Right lobe of liver (tissue), 4 donors: Measurements from ENCODE around the gene BACH2.

Experiments
- CTCF ChIP-seq, 4 donors: fragments of 200-600 bp in 3 of 4; fragments of 450-650 bp in 1 of 4; IDR thresholded peaks; one replicate each; pipeline versions ENCODE4 v1.5.1 to v1.8.0; 2016 to 2022; ENCODE audit warnings: antibody characterized with exemption in 4 of 4, mild to moderate bottlenecking in 2 of 4
- POLR2A ChIP-seq: fragments of 450-650 bp; IDR thresholded peaks from one replicate; pipeline ENCODE4 v1.6.1; 2017; ENCODE audit warnings: antibody characterized with exemption, mild to moderate bottlenecking
- donor health status: DM: no; HTN: no; CAD: no.
- donor health status: DM: no; HTN: no; CAD: no.
- donor health status: DM: no; HTN: yes; CAD: no.

- TF ChIP-seq POLR2A, result no peak
- TF ChIP-seq CTCF (IDR thresholded peaks at IDR 0.05), result no peak
Measured at GRCh38 chr6:90098627-90099026, 198.0 kb downstream of the BACH2 start.
